ENCODE measurements around the gene LIPF.
"Not testable (repeated sequence)": the region's sequence is repeated elsewhere in the genome, so short reads cannot be mapped to it uniquely, and the experiment has no call there.

LIPF gene, protein sequence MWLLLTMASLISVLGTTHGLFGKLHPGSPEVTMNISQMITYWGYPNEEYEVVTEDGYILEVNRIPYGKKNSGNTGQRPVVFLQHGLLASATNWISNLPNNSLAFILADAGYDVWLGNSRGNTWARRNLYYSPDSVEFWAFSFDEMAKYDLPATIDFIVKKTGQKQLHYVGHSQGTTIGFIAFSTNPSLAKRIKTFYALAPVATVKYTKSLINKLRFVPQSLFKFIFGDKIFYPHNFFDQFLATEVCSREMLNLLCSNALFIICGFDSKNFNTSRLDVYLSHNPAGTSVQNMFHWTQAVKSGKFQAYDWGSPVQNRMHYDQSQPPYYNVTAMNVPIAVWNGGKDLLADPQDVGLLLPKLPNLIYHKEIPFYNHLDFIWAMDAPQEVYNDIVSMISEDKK

DNA sequence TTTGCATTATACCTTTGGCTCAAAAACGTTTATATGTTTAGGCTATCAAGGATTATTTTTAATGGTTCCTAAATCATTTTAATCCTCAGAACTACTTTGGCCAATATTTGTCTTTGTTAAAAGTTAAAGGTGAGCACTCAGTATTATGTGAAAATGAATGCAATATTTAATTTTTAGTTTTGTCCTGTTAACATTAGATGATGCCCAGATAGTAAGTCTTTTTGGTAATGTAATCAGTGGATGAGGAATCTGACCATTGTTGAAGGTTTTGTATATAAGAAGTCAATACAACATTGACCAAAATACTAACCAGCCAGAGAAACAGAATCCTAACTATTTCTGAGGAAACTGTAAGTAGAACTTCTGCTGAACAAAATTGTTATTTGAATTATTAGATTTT, at the start of gene LIPF:
Gene LIPF (plus strand): TSS at position 301 of the 400 bp plus-strand sequence. CDS start 2,856 bp downstream, outside the sequence.
- DNase-seq, result no peak

DNA sequence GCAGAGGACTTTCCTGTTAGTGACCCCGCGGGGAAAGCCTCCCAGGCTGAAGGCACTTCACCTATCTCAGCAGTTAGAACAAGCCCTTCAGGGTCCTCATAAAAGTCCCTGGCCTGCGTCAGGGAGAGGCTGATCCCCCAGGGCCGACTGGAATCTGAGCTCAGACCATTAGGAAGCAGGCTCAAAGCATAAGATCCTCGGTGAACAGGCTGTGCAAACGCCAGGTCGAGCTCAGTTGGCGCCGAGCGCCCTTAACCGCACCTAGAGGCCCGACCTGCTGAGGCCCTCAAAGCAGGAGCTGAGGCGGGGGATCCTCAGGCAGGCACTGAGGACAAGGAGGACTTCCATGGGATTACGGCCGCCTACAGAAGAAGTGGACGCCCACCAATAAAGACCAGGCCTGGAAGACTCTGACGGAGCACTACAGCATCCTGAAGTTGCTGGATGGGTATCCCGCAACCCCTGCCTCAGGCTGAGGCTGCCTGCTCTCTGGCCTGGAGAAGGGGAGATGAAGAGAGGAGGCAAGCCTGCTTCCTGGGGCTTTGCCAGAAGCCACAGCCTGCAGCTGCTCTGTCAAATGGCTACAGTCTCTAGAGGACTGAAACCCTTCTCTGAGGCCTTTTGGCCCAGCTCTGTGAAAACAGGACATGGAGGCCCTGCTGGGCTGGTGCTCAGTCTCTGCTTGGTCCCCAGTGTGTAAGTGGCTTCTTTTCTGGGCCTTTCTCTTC, 47.8 kb upstream of the LIPF start:
- no peak for DNase-seq

DNA sequence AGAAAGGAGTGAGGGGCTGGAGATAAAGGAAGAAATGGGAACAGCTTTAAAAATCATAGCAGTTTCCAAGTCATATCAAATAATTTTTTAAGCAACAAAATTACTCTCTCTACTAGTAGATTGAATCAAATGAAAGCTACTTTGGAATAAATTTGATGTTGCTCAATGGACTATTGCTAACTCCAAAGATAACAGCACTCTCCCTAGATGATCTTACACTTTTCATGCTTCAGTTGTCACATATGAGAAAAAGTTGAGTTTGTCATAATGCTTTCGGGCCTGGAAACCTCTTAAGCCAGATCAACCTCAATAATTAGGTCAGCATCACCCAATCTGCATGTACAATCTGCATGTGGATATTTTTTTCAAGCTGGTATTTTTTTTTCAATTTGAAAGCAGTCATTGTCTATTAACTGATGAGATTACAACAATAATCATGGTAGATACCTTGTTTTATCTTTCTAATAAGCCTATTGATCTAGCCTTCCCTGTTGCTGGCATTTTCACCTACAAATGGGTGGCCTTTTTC, 46.4 kb upstream of the LIPF start:
- no peak for DNase-seq

DNA sequence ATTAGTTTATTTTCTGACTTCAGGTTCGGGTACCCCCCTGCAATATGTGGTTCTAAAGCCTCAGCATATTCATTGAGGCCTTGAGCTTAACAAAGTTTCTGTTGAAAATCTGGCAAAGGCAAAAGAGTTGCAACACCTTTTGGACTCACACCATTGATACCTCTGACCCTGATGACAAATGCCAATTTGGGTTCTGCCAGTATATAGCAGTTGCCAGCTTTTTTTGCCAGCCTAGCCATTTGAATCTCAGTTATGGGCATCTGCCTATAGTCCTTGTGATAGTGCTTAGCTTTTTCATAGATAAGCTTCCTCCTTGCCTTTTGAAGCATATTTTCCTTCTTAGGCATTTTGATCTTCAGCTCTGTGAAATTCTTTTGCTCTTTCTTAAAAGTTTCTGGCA, 45.7 kb upstream of the LIPF start:
- DNase-seq, result no peak

DNA sequence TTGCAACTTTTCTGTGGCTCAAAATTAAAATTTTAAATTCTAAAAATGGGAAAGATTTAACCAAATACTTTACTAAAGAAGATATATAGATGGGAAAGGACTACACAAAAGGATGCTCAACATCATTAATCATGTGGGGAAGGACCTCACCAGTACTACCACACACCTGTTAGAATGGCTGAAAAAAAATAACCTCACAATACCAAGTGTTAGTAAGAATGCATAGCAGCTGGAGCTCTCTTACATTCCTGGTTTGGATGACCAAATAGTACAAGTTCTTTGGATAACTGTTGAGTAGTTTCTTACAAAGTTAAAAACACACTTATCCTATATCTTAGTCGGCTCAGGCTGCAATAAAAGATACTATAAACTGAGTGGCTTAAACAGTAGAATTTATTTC, 43.8 kb upstream of the LIPF start:
- no peak for DNase-seq

GRCh38 chr10:88623835-88624234, 40.4 kb upstream of the LIPF start:
- no peak for DNase-seq

DNA sequence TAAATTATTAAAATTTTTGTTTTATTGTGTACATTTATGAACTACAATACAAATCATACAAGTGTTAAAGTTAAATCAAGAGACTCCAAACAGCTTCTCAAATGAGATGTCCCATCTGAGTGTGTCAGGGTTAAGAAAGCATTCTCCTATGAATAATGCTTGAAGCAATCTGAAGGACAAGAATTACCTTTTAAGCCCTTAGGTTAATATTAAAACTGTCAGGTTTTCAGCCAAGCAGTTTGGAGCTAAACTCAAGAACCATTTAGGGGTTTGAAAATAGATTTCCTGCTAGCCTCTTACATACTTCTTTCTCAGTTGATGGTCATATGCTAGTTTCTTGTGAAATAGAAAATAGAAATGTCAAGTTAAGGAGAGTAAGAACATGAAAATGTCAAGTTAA, 39.4 kb upstream of the LIPF start:
- DNase-seq, result no peak

GRCh38 chr10:88640186-88640585, 24.1 kb upstream of the LIPF start:
- no peak for DNase-seq

DNA sequence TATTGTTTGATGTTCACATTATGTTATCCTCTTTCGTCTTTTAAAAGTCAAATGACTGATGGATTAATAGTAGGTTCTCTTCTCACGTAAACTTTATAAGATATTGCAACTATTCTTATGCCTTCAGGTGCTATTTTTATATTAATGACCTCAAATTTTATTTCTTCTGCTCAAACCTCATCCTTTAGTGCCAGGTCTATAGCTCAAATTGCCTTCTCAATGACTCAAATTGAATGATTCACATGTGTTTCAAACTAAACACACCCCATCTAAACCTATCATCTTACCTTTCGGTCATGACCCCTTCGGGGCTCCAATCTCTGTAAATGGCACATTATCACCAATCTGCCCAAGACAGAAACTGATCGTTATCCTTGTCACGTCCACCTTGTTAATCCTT, 22.0 kb upstream of the LIPF start:
- DNase-seq, result no peak

- DNase-seq, result peak; percentile 83
These were observed 21.3 kb upstream of the LIPF start for GRCh38 chr10:88642963-88643362.

GRCh38 chr10:88647061-88647615, 17.1 kb upstream of the LIPF start:
- DNase-seq, result peak; percentile 31

DNA sequence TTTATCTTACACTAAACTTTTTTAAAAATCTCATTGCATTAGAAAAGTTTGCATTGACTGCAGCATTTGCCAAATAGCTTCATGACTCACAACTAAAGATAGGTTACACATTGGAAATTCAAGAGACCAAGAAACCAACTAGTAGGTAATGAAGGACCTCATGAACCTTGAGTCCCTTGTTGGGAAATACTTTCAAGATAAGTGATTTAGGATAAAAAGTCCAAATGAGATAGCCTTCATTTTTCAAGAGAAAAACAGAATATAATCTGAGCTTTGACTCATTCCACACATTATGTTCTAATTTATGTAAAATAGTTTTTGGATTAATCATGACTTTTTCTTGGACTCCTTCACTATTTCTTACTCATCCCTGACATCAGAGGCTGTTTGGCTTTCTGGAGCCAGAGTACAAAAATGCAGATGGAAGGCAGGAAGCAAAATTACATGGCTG, 13.1 kb upstream of the LIPF start:
- peak; percentile 30 for DNase-seq

DNA sequence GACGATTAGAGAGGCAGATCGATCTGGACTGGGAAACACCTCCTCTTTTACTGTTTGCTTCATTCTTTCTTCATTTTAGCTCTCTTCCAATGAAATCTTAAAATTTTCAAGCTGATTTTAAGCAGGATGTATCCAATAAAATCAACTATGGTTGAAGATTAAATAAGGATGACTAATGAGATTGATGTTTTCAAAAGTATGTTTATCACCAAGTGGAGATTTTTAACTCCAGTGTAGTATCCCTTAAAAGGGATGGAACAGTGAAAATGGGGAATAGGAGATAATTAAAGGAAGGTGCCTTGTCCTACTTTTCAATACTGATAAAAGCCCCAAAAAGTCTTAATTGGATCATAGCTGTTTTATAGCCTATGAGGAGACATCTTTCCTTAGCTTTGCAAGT, 11.6 kb upstream of the LIPF start:
- DNase-seq, result no peak

DNA sequence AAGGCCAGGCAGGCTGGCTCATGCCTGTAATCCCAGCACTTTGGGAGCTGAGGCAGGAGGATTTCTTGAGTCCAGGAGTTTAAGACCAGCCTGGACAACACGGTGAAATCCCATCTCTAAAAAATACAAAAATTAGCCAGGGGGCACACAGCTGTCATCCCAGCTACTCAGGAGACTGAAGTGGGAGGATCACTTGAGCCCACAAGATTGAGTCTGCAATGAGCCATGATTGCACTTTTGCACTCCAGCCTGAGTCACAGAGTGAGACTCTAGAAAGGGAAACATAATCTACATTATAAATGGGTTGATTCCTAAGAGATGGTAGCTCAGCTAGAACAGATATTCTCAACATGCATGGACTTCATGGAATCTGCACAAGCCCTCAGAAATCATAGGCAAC, 6.3 kb upstream of the LIPF start:
- peak; percentile 20 for DNase-seq

DNA sequence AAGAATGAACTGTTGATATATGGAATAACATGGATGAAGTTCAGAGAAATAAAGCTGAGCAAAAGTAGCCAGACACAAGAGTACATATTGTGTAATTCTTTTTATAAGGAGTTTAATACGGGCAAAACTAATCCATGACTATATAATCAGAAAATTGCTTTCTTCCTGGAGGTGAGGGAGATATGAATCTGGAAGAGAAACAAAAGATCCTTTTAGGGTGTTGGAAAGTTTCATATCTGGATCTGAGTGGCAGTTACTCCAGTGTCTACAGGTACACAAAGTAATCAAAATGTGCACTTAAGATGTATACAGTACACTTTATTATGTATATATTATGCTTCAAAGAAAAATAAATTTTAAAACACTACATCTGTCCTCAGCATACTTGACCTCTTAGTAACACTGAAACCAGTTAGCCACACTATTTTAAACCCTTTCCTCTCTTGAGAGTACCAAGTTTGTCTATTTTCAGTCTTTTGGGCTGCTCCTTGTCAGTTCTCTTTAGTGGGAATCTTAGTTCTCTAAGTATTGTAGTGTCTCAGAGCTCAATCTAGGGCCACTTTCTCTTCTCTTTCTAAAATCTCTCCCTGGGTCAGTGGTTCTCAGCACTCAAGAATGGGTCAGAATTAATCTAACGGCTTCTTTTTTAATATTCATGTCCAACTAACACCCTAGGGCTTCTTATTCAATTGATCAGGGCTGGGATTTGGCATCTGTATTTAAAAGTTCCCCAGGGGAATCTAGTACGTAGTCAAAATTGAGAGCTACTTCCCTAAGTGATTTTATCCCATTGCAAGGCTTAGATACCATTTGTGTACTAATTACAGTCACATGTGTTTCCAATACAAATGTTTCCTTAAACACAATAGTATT, 4.3 kb upstream of the LIPF start:
- DNase-seq, result no peak

DNA sequence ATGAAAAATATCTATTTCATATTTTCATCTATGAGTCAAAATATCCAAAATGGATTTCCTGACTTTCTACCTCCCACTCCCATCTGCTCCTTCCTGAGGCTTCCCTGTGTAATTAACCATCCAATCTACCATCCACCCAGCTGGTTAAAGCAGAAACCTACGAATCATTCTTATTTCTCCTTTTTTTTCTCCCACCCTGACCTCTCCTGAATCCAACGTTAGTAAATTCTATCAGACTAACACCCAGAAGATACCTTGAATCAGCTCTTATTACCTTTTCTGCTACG, 3.7 kb upstream of the LIPF start:
- no peak for DNase-seq

DNA sequence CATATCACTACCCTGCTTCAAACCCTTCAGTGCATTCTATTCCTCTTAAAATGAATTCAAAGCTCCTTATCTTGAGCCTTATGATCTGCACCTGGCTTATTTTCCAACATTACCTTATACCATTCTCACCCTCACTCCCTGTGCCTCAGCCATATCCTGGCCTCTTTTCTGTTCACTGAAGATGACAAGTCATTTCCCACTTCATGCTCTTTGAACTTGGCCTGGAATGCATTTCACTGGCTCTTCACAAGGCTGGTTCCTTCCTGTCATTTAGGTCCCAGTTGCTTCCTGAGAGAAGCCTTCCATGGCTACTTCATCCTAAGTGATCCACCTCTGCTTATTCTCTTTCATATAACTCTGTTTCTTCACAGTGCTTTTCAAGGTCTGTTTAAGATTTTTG, 3.2 kb upstream of the LIPF start:
- no peak for DNase-seq

- no peak for DNase-seq
These were observed 2.7 kb upstream of the LIPF start for GRCh38 chr10:88661577-88661976.

DNA sequence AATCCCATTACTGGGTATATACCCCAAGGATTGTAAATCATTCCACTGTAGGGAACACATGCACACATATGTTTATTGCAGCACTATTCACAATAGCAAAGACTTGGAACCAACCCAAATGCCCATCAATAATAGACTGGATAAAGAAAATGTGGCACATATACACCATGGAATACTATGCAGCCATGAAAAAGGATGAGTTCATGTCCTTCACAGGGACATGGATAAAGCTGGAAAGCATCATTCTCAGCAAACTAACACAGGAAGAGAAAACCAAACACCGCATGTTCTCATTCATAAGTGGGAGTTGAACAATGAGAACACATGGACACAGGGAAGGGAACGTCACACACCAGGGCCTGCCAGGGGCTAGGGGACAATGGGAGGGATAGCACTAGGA, 1.1 kb upstream of the LIPF start:
- not testable (repeated sequence) for DNase-seq

GRCh38 chr10:88668465-88668864, 4.2 kb downstream of the LIPF start:
- no peak for DNase-seq

- DNase-seq, result no peak
These were observed 6.3 kb downstream of the LIPF start for GRCh38 chr10:88670497-88670896.

DNA sequence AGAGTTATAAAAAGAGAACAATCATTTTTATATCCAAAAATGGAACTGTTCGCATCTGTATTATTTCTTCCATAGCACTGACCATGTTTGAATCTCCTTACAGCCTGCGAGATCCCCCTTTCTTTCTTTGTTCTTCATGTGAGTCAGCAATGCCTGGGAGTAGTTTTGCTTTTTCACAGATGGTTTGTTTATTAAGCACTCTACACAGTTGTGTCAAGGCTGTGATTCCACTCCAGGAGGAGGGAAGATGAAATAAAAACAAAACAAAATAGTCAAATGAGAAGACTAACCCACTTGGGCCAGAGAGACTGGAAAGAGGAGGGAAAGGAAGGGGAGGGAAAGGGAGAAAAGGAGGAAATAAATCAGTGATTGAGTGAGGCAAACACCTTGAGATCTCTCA, 7.8 kb downstream of the LIPF start:
- no peak for DNase-seq
